GM12878 (cell line): ENCODE measurements around the gene CFAP97D2. TPM values are rescaled to one million over a fixed set of nuclear protein-coding genes. Genes with fewer than 3 reads are reported as not detected.

Experiments
- ATAC-seq: fragments of 200-7000 bp; cut with Tn5 transposase; 3 replicates; pipeline ENCODE4 v1.9.1; 2020; ENCODE audit warnings: mild to moderate bottlenecking, moderate library complexity
- BruUV-seq: library from RNA; stranded (reverse); fragments of 400-500 nt; replicated peaks from 2 replicates; lab custom pipeline; 2021; lab: Mats Ljungman, UMichigan
- CTCF ChIA-PET: fragments of 300-600 bp; sonication (Branson Sonifier 250); formaldehyde crosslinking; extraction: SDS; loops from one replicate; lab custom pipeline; 2021; ENCODE audit warnings: inconsistent platforms; lab: Yijun Ruan, JAX
- POLR2A ChIA-PET: fragments of 350-600 bp; formaldehyde crosslinking; extraction: SDS; loops from one replicate; lab custom pipeline; 2021; ENCODE audit warnings: inconsistent platforms; lab: Charles Lee
- RAD21 ChIA-PET: fragments of 300-600 bp; sonication (Branson Sonifier 250); formaldehyde crosslinking; loops from one replicate; lab custom pipeline; 2023; ENCODE audit warnings: antibody characterized with exemption; ENCODE audit not compliant: unreplicated experiment; lab: Charles Lee
- SMC1A ChIA-PET: fragments of 300-600 bp; sonication (Branson Sonifier 250); formaldehyde crosslinking; loops from one replicate; lab custom pipeline; 2023; ENCODE audit not compliant: unreplicated experiment, uncharacterized antibody; lab: Charles Lee
- DNase-seq: peaks from one replicate; pipeline ENCODE4 v3.0.0-alpha.2; 2011; ENCODE audit warnings: low read depth, low spot score
- FAIRE-seq: peaks from 3 replicates; lab custom pipeline; 2011; peaks lifted over from hg19 to GRCh38; lab: Jason Lieb, UNC
- H2AFZ ChIP-seq: 2 replicates; pipeline ENCODE4 v1.6.0; 2011; ENCODE audit warnings: low read depth, low read length, control low read depth; ENCODE audit not compliant: control insufficient read depth
- H3K27ac ChIP-seq: 2 replicates; pipeline ENCODE4 v1.5.1; 2011; ENCODE audit warnings: control low read depth; ENCODE audit not compliant: control insufficient read depth, insufficient read depth
- H3K27me3 ChIP-seq, 2 experiments: replicated peaks in 1 of 2; 2 replicates each; pipeline versions ENCODE4 v1.6.0 to v1.6.1; 2011; ENCODE audit warnings: low read length in 1 of 2; ENCODE audit not compliant: control insufficient read depth in 2 of 2, insufficient read depth in 2 of 2
- H3K36me3 ChIP-seq, 2 experiments: 2 replicates each; pipeline ENCODE4 v1.5.1; 2011; ENCODE audit warnings: low read length in 1 of 2; ENCODE audit not compliant: control insufficient read depth in 2 of 2, insufficient read depth in 2 of 2
- H3K4me1 ChIP-seq: 2 replicates; pipeline ENCODE4 v1.6.1; 2011; ENCODE audit warnings: mild to moderate bottlenecking, low read length, moderate library complexity, mixed read lengths; ENCODE audit not compliant: control insufficient read depth, insufficient read depth
- H3K4me2 ChIP-seq: 2 replicates; pipeline ENCODE4 v1.6.0; 2011; ENCODE audit warnings: control low read depth; ENCODE audit not compliant: control insufficient read depth, insufficient read depth
- H3K4me3 ChIP-seq: fragments of 200-600 bp; sonication (generic); 2 replicates; pipeline ENCODE4 v1.5.1; 2016
- H3K79me2 ChIP-seq: 2 replicates; pipeline ENCODE4 v1.6.0; 2011; ENCODE audit warnings: low read length; ENCODE audit not compliant: control insufficient read depth, insufficient read depth
- H3K9ac ChIP-seq: 2 replicates; pipeline ENCODE4 v1.8.0; 2011; ENCODE audit warnings: low read length, control low read depth, mixed read lengths; ENCODE audit not compliant: control insufficient read depth, insufficient read depth
- H3K9me3 ChIP-seq: replicated peaks from 3 replicates; pipeline ENCODE4 v1.5.1; 2011; ENCODE audit warnings: mild to moderate bottlenecking, low read length; ENCODE audit not compliant: control insufficient read depth, insufficient read depth
- H4K20me1 ChIP-seq: 2 replicates; pipeline ENCODE4 v1.6.0; 2011; ENCODE audit not compliant: control insufficient read depth, insufficient read depth
- BMI1 ChIP-seq: fragments of 450-650 bp; IDR thresholded peaks from 2 replicates; pipeline ENCODE4 v1.6.1; 2016; ENCODE audit warnings: mild to moderate bottlenecking, moderate library complexity, borderline replicate concordance
- CBX3 ChIP-seq: fragments of 200-600 bp; sonication (generic); IDR thresholded peaks from 2 replicates; pipeline ENCODE4 v1.6.1; 2016; ENCODE audit warnings: low read depth, borderline replicate concordance
- E2F8 ChIP-seq: fragments of 450-650 bp; IDR thresholded peaks from 2 replicates; pipeline ENCODE4 v1.6.1; 2018; ENCODE audit warnings: mild to moderate bottlenecking, low read depth, moderate library complexity; ENCODE audit not compliant: partially characterized antibody
- NR2C1 ChIP-seq: fragments of 450-650 bp; IDR thresholded peaks from 2 replicates; pipeline ENCODE4 v1.6.1; 2017; ENCODE audit warnings: antibody characterized with exemption, mild to moderate bottlenecking, moderate library complexity
- NR2F1 ChIP-seq: fragments of 450-650 bp; conservative IDR thresholded peaks from 2 replicates; pipeline ENCODE4 v1.6.1; 2017; ENCODE audit warnings: mild to moderate bottlenecking
- RELA ChIP-seq: fragments of 450-650 bp; IDR thresholded peaks from 2 replicates; pipeline ENCODE4 v1.8.0; 2014; ENCODE audit warnings: borderline replicate concordance; ENCODE audit not compliant: partially characterized antibody
- RFX5 ChIP-seq: IDR thresholded peaks from 2 replicates; pipeline ENCODE4 v1.6.1; 2011; ENCODE audit warnings: low read depth, low read length, improper control_type of control experiment
- SKIL ChIP-seq: fragments of 450-650 bp; IDR thresholded peaks from 2 replicates; pipeline ENCODE4 v1.6.1; 2017; ENCODE audit warnings: mild to moderate bottlenecking, low read depth, inconsistent platforms; ENCODE audit not compliant: poor library complexity, severe bottlenecking
- TAF1 ChIP-seq: IDR thresholded peaks from 2 replicates; pipeline ENCODE4 v1.6.1; 2011; ENCODE audit warnings: mild to moderate bottlenecking, low read depth, low read length, borderline replicate concordance
- TBL1XR1 ChIP-seq: IDR thresholded peaks from 2 replicates; pipeline ENCODE4 v1.6.1; 2012; ENCODE audit warnings: low read depth, low read length, improper control_type of control experiment
- WGBS: methylation state at CpG from one replicate; pipeline ENCODE4 v1.1.6; 2016; ENCODE audit warnings: low lambda C conversion rate; ENCODE audit not compliant: insufficient replicate concordance, insufficient coverage; ENCODE audit errors: missing lambda C conversion rate; 5-methylcytosine and 5-hydroxymethylcytosine counted together
- in situ Hi-C: fragments of 300-500 bp; cut with MboI; formaldehyde crosslinking; loops from 9 replicates; pipeline ENCODE4 v1.14.3; 2018; ENCODE audit warnings: mixed read lengths
- intact Hi-C: fragments of 100-400 bp; cut with micrococcal nuclease; formaldehyde crosslinking; loops from one replicate; pipeline ENCODE4 v1.14.2; 2022; ENCODE audit not compliant: unreplicated experiment
- polyA plus RNA-seq, 11 experiments: library from polyadenylated mRNA; depleted of rRNA in 4 of 11; unstranded in 6 of 11; stranded (reverse) in 5 of 11; fragments of >200 nt; fragmentation: Nextera tagmentation in 4 of 11; fragmentation: Illumina TruSeq in 1 of 11; extraction: Ambion mirVana in 4 of 11; extraction: Trizol in 1 of 11; gene quantifications; 1 replicate in 1 of 11; 2 replicates in 10 of 11; pipeline versions ENCODE4 v1.2.1 to v1.2.3, GENCODE V29; 2011 to 2016; ENCODE audit warnings: inconsistent platforms in 2 of 11, missing spikeins in 2 of 11, low read depth in 1 of 11
- total RNA-seq, 4 experiments: library from RNA; depleted of rRNA in 3 of 4; stranded (reverse); fragments of >200 nt in 3 of 4; fragmentation: Illumina TruSeq in 1 of 4; extraction: Trizol in 1 of 4; gene quantifications; 2 replicates each; pipeline versions ENCODE4 v1.2.1 to v1.2.3, GENCODE V29; 2013 to 2021
- TF ChIP-seq, protein P1 (sequence below): IDR thresholded peaks from 2 replicates; pipeline ENCODE4 v1.6.1; 2012; ENCODE audit warnings: improper control_type of control experiment, low read depth, low read length; ENCODE audit not compliant: insufficient replicate concordance

The CFAP97D2 gene
- total and polyA plus RNA-seq, 10 of the 15 experiments (the other 5 are each of a cell fraction or from before 2014, with no cell fraction given), result not detected

DNA sequence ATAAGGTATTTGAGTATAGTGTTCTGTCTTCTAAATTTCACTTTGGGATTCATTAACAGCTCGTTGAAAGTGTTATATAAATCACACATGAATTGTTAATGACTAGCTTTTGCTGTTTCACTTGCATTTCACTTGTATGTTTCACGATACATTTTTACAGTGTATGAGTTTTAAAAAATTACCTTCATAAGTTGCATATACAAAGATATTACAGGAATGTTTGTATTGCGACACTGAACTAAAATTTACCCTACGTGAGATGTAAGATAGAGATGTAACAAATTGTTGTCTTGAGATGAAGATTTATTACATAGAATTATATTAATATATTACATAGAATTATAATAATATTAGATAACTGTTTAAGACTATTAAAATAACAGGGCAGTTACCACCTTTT lies 57.2 kb downstream of the CFAP97D2 start (continued):
- TF ChIP-seq TBL1XR1 (no peak), BMI1 (no peak), NR2F1 (no peak), RELA (no peak)
- TF ChIP-seq, all 136 proteins: peak for 0

DNA sequence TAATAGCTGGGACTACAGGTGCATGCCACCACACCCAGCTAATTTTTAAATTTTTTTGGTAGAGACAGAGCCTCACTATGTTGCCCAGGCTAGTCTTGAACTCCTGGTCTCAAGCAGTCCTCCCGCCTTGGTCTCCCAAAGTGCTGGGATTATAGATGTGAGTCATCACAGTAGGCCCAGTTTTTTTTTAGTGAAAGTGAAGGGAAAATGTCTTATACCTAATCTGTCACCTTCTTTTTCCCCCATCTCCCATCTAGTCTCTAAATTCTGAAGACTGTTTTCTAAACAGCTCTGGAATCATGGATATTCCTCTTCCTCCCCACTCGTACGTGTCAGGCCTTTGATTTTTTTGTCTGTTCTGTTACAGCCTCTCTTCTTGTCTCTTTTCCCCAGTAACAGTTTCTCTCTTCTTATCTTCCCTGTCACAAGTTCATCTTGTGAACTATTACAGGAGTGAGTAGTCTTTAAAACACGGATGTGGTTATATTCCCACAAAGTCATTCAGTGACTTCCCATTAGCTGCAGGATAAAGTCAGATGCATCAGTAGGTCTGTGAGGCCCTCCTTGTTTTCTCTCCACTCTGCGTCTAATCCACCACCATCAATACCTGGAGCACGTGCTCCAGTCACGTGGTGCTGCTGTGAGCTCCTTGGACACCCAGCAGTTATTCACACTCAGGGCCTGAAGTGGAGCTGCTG lies 58.5 kb downstream of the CFAP97D2 start:
- Histone ChIP-seq H3K36me3 (peaks cover 4 to 36% of the 10 kb centered on the region in 2 experiments), H4K20me1 (no peaks in the 10 kb centered on the region), H3K4me3 (no peak overlapping the region), H3K27ac (no peak overlapping the region), H2AFZ (no peak overlapping the region), H3K4me1 (no peaks in the 10 kb centered on the region), H3K9ac (no peak overlapping the region), H3K27me3 (no peaks in the 10 kb centered on the region), H3K9me3 (no peaks in the 10 kb centered on the region), H3K4me2 (no peak overlapping the region), H3K79me2 (peaks cover 22% of the 10 kb centered on the region)
- BruUV-seq, result no TSS peak
- ChIA-PET RAD21 (interaction anchor here (1.0 kb wide), 1 partner anchor 104 kb away, joined by 3 read pairs; no protein-coding TSS in a partner anchor), POLR2A (interaction anchor here (1.3 kb wide), 1 partner anchor 44 kb away, joined by 3 read pairs; the partner anchor contains the start of gene UPF3A), CTCF (no interaction called here), SMC1A (interaction anchor here (0.8 to 1.6 kb wide), 4 partner anchors 42 to 103 kb away, joined by 3 to 4 read pairs (median 3); no protein-coding TSS in a partner anchor)
- FAIRE-seq (no peak), ATAC-seq (no peak), DNase-seq (no peak)
- intact Hi-C loops (no loop called here), in situ Hi-C loops (no loop called here)
- 99% methylated on average over 7 of the region's 7 CpGs for WGBS
- TF ChIP-seq, protein P1, sequence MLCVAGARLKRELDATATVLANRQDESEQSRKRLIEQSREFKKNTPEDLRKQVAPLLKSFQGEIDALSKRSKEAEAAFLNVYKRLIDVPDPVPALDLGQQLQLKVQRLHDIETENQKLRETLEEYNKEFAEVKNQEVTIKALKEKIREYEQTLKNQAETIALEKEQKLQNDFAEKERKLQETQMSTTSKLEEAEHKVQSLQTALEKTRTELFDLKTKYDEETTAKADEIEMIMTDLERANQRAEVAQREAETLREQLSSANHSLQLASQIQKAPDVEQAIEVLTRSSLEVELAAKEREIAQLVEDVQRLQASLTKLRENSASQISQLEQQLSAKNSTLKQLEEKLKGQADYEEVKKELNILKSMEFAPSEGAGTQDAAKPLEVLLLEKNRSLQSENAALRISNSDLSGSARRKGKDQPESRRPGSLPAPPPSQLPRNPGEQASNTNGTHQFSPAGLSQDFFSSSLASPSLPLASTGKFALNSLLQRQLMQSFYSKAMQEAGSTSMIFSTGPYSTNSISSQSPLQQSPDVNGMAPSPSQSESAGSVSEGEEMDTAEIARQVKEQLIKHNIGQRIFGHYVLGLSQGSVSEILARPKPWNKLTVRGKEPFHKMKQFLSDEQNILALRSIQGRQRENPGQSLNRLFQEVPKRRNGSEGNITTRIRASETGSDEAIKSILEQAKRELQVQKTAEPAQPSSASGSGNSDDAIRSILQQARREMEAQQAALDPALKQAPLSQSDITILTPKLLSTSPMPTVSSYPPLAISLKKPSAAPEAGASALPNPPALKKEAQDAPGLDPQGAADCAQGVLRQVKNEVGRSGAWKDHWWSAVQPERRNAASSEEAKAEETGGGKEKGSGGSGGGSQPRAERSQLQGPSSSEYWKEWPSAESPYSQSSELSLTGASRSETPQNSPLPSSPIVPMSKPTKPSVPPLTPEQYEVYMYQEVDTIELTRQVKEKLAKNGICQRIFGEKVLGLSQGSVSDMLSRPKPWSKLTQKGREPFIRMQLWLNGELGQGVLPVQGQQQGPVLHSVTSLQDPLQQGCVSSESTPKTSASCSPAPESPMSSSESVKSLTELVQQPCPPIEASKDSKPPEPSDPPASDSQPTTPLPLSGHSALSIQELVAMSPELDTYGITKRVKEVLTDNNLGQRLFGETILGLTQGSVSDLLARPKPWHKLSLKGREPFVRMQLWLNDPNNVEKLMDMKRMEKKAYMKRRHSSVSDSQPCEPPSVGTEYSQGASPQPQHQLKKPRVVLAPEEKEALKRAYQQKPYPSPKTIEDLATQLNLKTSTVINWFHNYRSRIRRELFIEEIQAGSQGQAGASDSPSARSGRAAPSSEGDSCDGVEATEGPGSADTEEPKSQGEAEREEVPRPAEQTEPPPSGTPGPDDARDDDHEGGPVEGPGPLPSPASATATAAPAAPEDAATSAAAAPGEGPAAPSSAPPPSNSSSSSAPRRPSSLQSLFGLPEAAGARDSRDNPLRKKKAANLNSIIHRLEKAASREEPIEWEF, result no peak
- no peak for TF ChIP-seq SKIL
- TF ChIP-seq CBX3, result no peak
- no peak for TF ChIP-seq TAF1
- no peak for TF ChIP-seq NR2C1
- no peak for TF ChIP-seq E2F8
- TF ChIP-seq RFX5, result no peak
